DND-41 (cell line): ENCODE results near the gene HDAC7.

Experiments
- EZH2 ChIP-seq: IDR thresholded peaks from 3 replicates; pipeline ENCODE4 v1.6.1; 2012; ENCODE audit warnings: borderline replicate concordance, low read depth, mild to moderate bottlenecking, moderate library complexity, low read length, inconsistent platforms; ENCODE audit not compliant: severe bottlenecking
- TF ChIP-seq, protein P1 (sequence below): IDR thresholded peaks from 2 replicates; pipeline ENCODE4 v1.5.1; 2012; ENCODE audit warnings: borderline replicate concordance, low read length, moderate library complexity, mild to moderate bottlenecking; ENCODE audit not compliant: poor library complexity, severe bottlenecking; ENCODE audit errors: extremely low read depth

DNA sequence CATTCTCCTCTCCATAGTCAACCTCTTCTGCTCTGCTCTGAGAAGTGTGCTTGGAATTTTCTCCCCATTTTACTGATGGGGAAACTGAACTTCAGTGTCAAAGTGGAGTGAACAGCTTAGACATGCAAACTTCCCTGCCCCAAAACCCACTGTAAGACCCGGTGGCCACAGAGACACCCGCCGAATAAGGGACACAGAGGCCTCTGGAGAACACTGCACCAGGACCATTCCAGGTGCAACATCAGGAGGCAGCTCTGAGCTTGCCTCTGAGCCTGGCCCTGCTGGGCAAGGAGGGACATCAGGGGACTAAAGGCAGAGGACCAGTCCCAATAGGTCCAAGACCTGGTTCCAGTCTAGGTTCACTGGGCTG lies 1.7 kb downstream of the HDAC7 start:
- TF ChIP-seq, protein P1, sequence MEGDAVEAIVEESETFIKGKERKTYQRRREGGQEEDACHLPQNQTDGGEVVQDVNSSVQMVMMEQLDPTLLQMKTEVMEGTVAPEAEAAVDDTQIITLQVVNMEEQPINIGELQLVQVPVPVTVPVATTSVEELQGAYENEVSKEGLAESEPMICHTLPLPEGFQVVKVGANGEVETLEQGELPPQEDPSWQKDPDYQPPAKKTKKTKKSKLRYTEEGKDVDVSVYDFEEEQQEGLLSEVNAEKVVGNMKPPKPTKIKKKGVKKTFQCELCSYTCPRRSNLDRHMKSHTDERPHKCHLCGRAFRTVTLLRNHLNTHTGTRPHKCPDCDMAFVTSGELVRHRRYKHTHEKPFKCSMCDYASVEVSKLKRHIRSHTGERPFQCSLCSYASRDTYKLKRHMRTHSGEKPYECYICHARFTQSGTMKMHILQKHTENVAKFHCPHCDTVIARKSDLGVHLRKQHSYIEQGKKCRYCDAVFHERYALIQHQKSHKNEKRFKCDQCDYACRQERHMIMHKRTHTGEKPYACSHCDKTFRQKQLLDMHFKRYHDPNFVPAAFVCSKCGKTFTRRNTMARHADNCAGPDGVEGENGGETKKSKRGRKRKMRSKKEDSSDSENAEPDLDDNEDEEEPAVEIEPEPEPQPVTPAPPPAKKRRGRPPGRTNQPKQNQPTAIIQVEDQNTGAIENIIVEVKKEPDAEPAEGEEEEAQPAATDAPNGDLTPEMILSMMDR = no peak
- TF ChIP-seq EZH2 = no peak
